ENCODE data around the gene OR6B1.
"Not testable (repeated sequence)": the region's sequence is repeated elsewhere in the genome, so short reads cannot be mapped to it uniquely, and the experiment has no call there.

The OR6B1 gene

GRCh38 chr7:144010821-144011220, 10.7 kb downstream of the OR6B1 start:
- not testable (repeated sequence) for ATAC-seq (replicated peaks; ENCODE audit: extremely low read depth, poor library complexity, severe bottlenecking); DNase-seq (ENCODE audit: low spot score in 2 of 2); H3K4me1 Mint-ChIP-seq; H3K27ac Mint-ChIP-seq (ENCODE audit: low read depth); H3K36me3 Mint-ChIP-seq (ENCODE audit: insufficient read depth); H3K4me3 Mint-ChIP-seq; H3K9me3 Mint-ChIP-seq
- H3K27me3 Mint-ChIP-seq = peaks cover 68% of the 10 kb centered on the region

GRCh38 chr7:144011458-144012230, 11.5 kb downstream of the OR6B1 start:
- DNase-seq (ENCODE audit: low spot score in 2 of 2) = no peak
- H3K9me3 Mint-ChIP-seq = peaks cover 6% of the 10 kb centered on the region
- H3K4me3 Mint-ChIP-seq = no peak overlapping the region
- H3K4me1 Mint-ChIP-seq = no peaks in the 10 kb centered on the region
- H3K27ac Mint-ChIP-seq (ENCODE audit: low read depth) = no peak overlapping the region
- H3K27me3 Mint-ChIP-seq = peaks cover 63% of the 10 kb centered on the region
- H3K36me3 Mint-ChIP-seq (ENCODE audit: insufficient read depth) = no peaks in the 10 kb centered on the region
- ATAC-seq (replicated peaks; ENCODE audit: extremely low read depth, poor library complexity, severe bottlenecking) = no peak

- ATAC-seq (replicated peaks; ENCODE audit: extremely low read depth, poor library complexity, severe bottlenecking) (no peak), DNase-seq (ENCODE audit: low spot score in 2 of 2) (no peak)
- peaks cover 42% of the 10 kb centered on the region for H3K27me3 Mint-ChIP-seq
- no peaks in the 10 kb centered on the region for H3K9me3 Mint-ChIP-seq
- H3K4me1 Mint-ChIP-seq = no peaks in the 10 kb centered on the region
- no peak overlapping the region for H3K27ac Mint-ChIP-seq (ENCODE audit: low read depth)
- H3K4me3 Mint-ChIP-seq = no peak overlapping the region
- no peaks in the 10 kb centered on the region for H3K36me3 Mint-ChIP-seq (ENCODE audit: insufficient read depth)
Measured at GRCh38 chr7:144018065-144018464, 17.9 kb downstream of the OR6B1 start.

- ATAC-seq (replicated peaks; ENCODE audit: extremely low read depth, poor library complexity, severe bottlenecking) (no peak), DNase-seq (ENCODE audit: low spot score in 2 of 2) (no peak)
- no peaks in the 10 kb centered on the region for H3K9me3 Mint-ChIP-seq
- H3K36me3 Mint-ChIP-seq (ENCODE audit: insufficient read depth) = no peaks in the 10 kb centered on the region
- H3K27me3 Mint-ChIP-seq = peaks cover 28% of the 10 kb centered on the region
- H3K27ac Mint-ChIP-seq (ENCODE audit: low read depth) = no peak overlapping the region
- no peaks in the 10 kb centered on the region for H3K4me1 Mint-ChIP-seq
- H3K4me3 Mint-ChIP-seq = no peak overlapping the region
Measured at GRCh38 chr7:144019457-144019856, 19.3 kb downstream of the OR6B1 start.

- ATAC-seq (replicated peaks; ENCODE audit: extremely low read depth, poor library complexity, severe bottlenecking) = no peak
- H3K4me3 Mint-ChIP-seq = no peak overlapping the region
- H3K9me3 Mint-ChIP-seq = no peaks in the 10 kb centered on the region
- no peak overlapping the region for H3K27ac Mint-ChIP-seq (ENCODE audit: low read depth)
- no peaks in the 10 kb centered on the region for H3K4me1 Mint-ChIP-seq
- no peaks in the 10 kb centered on the region for H3K36me3 Mint-ChIP-seq (ENCODE audit: insufficient read depth)
- no peak for DNase-seq (ENCODE audit: low spot score in 2 of 2)
- peaks cover 20% of the 10 kb centered on the region for H3K27me3 Mint-ChIP-seq
Measured at GRCh38 chr7:144020340-144020739, 20.2 kb downstream of the OR6B1 start.

GRCh38 chr7:144022169-144022568, 22.0 kb downstream of the OR6B1 start:
- Mint-ChIP-seq H3K27me3 (peaks cover 18% of the 10 kb centered on the region), H3K27ac (ENCODE audit: low read depth) (no peak overlapping the region), H3K9me3 (no peaks in the 10 kb centered on the region), H3K4me1 (no peaks in the 10 kb centered on the region), H3K4me3 (no peak overlapping the region), H3K36me3 (ENCODE audit: insufficient read depth) (no peaks in the 10 kb centered on the region)
- DNase-seq (ENCODE audit: low spot score in 2 of 2) (no peak), ATAC-seq (replicated peaks; ENCODE audit: extremely low read depth, poor library complexity, severe bottlenecking) (no peak)

- Mint-ChIP-seq H3K4me3 (no peak overlapping the region), H3K4me1 (no peaks in the 10 kb centered on the region), H3K9me3 (no peaks in the 10 kb centered on the region), H3K27ac (ENCODE audit: low read depth) (no peak overlapping the region), H3K27me3 (peaks cover 8% of the 10 kb centered on the region), H3K36me3 (ENCODE audit: insufficient read depth) (no peaks in the 10 kb centered on the region)
- ATAC-seq (replicated peaks; ENCODE audit: extremely low read depth, poor library complexity, severe bottlenecking) (no peak), DNase-seq (ENCODE audit: low spot score in 2 of 2) (no peak)
Measured at GRCh38 chr7:144023171-144023827, 23.2 kb downstream of the OR6B1 start.

- DNase-seq (ENCODE audit: low spot score in 2 of 2) = no peak
- H3K9me3 Mint-ChIP-seq = no peaks in the 10 kb centered on the region
- no peak overlapping the region for H3K27ac Mint-ChIP-seq (ENCODE audit: low read depth)
- no peaks in the 10 kb centered on the region for H3K27me3 Mint-ChIP-seq
- H3K4me3 Mint-ChIP-seq = no peak overlapping the region
- no peaks in the 10 kb centered on the region for H3K4me1 Mint-ChIP-seq
- ATAC-seq (replicated peaks; ENCODE audit: extremely low read depth, poor library complexity, severe bottlenecking) = no peak
- no peaks in the 10 kb centered on the region for H3K36me3 Mint-ChIP-seq (ENCODE audit: insufficient read depth)
Measured at GRCh38 chr7:144024213-144024612, 24.1 kb downstream of the OR6B1 start.

GRCh38 chr7:144026203-144026883, 26.2 kb downstream of the OR6B1 start:
- H3K27me3 Mint-ChIP-seq = peaks cover 11% of the 10 kb centered on the region
- no peaks in the 10 kb centered on the region for H3K36me3 Mint-ChIP-seq (ENCODE audit: insufficient read depth)
- no peak overlapping the region for H3K4me3 Mint-ChIP-seq
- H3K4me1 Mint-ChIP-seq = no peaks in the 10 kb centered on the region
- no peaks in the 10 kb centered on the region for H3K9me3 Mint-ChIP-seq
- ATAC-seq (replicated peaks; ENCODE audit: extremely low read depth, poor library complexity, severe bottlenecking) (no peak), DNase-seq (ENCODE audit: low spot score in 2 of 2) (no peak)
- H3K27ac Mint-ChIP-seq (ENCODE audit: low read depth) = no peak overlapping the region

GRCh38 chr7:144027070-144027469, 26.9 kb downstream of the OR6B1 start:
- ATAC-seq (replicated peaks; ENCODE audit: extremely low read depth, poor library complexity, severe bottlenecking) (no peak), DNase-seq (ENCODE audit: low spot score in 2 of 2) (no peak)
- Mint-ChIP-seq H3K36me3 (ENCODE audit: insufficient read depth) (no peaks in the 10 kb centered on the region), H3K27me3 (peaks cover 18% of the 10 kb centered on the region), H3K4me1 (no peaks in the 10 kb centered on the region), H3K4me3 (no peak overlapping the region), H3K9me3 (no peaks in the 10 kb centered on the region), H3K27ac (ENCODE audit: low read depth) (no peak overlapping the region)

GRCh38 chr7:144027974-144028373, 27.9 kb downstream of the OR6B1 start:
- Mint-ChIP-seq H3K9me3 (no peaks in the 10 kb centered on the region), H3K27ac (ENCODE audit: low read depth) (no peak overlapping the region), H3K36me3 (ENCODE audit: insufficient read depth) (no peaks in the 10 kb centered on the region), H3K4me1 (no peaks in the 10 kb centered on the region), H3K4me3 (no peak overlapping the region), H3K27me3 (peaks cover 26% of the 10 kb centered on the region)
- DNase-seq (ENCODE audit: low spot score in 2 of 2) (no peak), ATAC-seq (replicated peaks; ENCODE audit: extremely low read depth, poor library complexity, severe bottlenecking) (no peak)

GRCh38 chr7:144028547-144028946, 28.4 kb downstream of the OR6B1 start:
- no peak for DNase-seq (ENCODE audit: low spot score in 2 of 2)
- H3K27me3 Mint-ChIP-seq = peaks cover 31% of the 10 kb centered on the region
- H3K4me3 Mint-ChIP-seq = no peak overlapping the region
- no peak overlapping the region for H3K27ac Mint-ChIP-seq (ENCODE audit: low read depth)
- H3K36me3 Mint-ChIP-seq (ENCODE audit: insufficient read depth) = no peaks in the 10 kb centered on the region
- no peaks in the 10 kb centered on the region for H3K9me3 Mint-ChIP-seq
- ATAC-seq (replicated peaks; ENCODE audit: extremely low read depth, poor library complexity, severe bottlenecking) = no peak
- no peaks in the 10 kb centered on the region for H3K4me1 Mint-ChIP-seq

GRCh38 chr7:144032516-144032915, 32.4 kb downstream of the OR6B1 start:
- ATAC-seq (replicated peaks; ENCODE audit: extremely low read depth, poor library complexity, severe bottlenecking) = no peak
- Mint-ChIP-seq H3K36me3 (ENCODE audit: insufficient read depth) (no peaks in the 10 kb centered on the region), H3K4me1 (no peaks in the 10 kb centered on the region), H3K9me3 (no peaks in the 10 kb centered on the region), H3K27me3 (peaks cover 54% of the 10 kb centered on the region), H3K4me3 (no peak overlapping the region), H3K27ac (ENCODE audit: low read depth) (no peak overlapping the region)
- no peak for DNase-seq (ENCODE audit: low spot score in 2 of 2)

All from central memory CD8-positive, alpha-beta T cell (primary cell).